Right lobe of liver (tissue), 4 donors: ENCODE results near the gene CORO2B.

Source experiments
- CTCF ChIP-seq, 4 donors: fragments of 200-600 bp in 3 of 4; fragments of 450-650 bp in 1 of 4; IDR thresholded peaks; one replicate each; pipeline versions ENCODE4 v1.5.1 to v1.8.0; 2016 to 2022; ENCODE audit warnings: antibody characterized with exemption in 4 of 4, mild to moderate bottlenecking in 2 of 4
- POLR2A ChIP-seq: fragments of 450-650 bp; IDR thresholded peaks from one replicate; pipeline ENCODE4 v1.6.1; 2017; ENCODE audit warnings: antibody characterized with exemption, mild to moderate bottlenecking
- donor health status: DM: no; HTN: no; CAD: no.
- donor health status: DM: no; HTN: no; CAD: no.
- donor health status: DM: no; HTN: yes; CAD: no.

- TF ChIP-seq POLR2A (no peak), CTCF (IDR thresholded peaks at IDR 0.05) (no peak)
These were observed 190.9 kb downstream of the CORO2B start for GRCh38 chr15:68769702-68770101.
